GM23338 (cell line): Measurements from ENCODE around the gene LPP. TPM values are rescaled to one million over a fixed set of nuclear protein-coding genes. Genes with fewer than 3 reads are reported as not detected.
A peak's percentile ranks its signal among the peaks of the same experiment; 100 is the strongest.

ENCODE experiments used
- ATAC-seq: fragments of 200-7000 bp; cut with Tn5 transposase; 3 replicates; pipeline ENCODE4 v1.9.1; 2020
- DNase-seq: peaks from one replicate; pipeline ENCODE4 v3.0.0-alpha.2; 2015; ENCODE audit warnings: low spot score
- H2AFZ ChIP-seq: fragments of 200-600 bp; sonication (generic); 2 replicates; pipeline ENCODE4 v1.8.0; 2016; ENCODE audit warnings: antibody characterized with exemption, mild to moderate bottlenecking, moderate library complexity
- H3F3A ChIP-seq: fragments of 200-600 bp; sonication (generic); replicated peaks from 2 replicates; pipeline ENCODE4 v1.8.0; 2017; ENCODE audit warnings: antibody characterized with exemption, mixed run types, low read depth
- H3K27ac ChIP-seq: fragments of 200-600 bp; sonication (generic); 2 replicates; pipeline ENCODE4 v1.6.1; 2016; ENCODE audit warnings: low read depth
- H3K27me3 ChIP-seq: fragments of 200-600 bp; sonication (generic); 2 replicates; pipeline ENCODE4 v1.8.0; 2016; ENCODE audit warnings: mild to moderate bottlenecking, mixed run types, moderate library complexity; ENCODE audit not compliant: insufficient read depth
- H3K36me3 ChIP-seq: fragments of 200-600 bp; sonication (generic); 2 replicates; pipeline ENCODE4 v1.8.0; 2016; ENCODE audit warnings: mild to moderate bottlenecking; ENCODE audit not compliant: insufficient read depth
- H3K4me1 ChIP-seq: fragments of 200-600 bp; sonication (generic); 2 replicates; pipeline ENCODE4 v1.8.0; 2016; ENCODE audit warnings: mild to moderate bottlenecking, moderate library complexity; ENCODE audit not compliant: insufficient read depth
- H3K4me2 ChIP-seq: fragments of 200-600 bp; sonication (generic); 2 replicates; pipeline ENCODE4 v1.7.1; 2017; ENCODE audit warnings: mixed run types
- H3K4me3 ChIP-seq: fragments of 200-600 bp; sonication (generic); 2 replicates; pipeline ENCODE4 v1.6.1; 2016; ENCODE audit warnings: mixed run types
- H3K79me2 ChIP-seq: fragments of 200-600 bp; sonication (generic); replicated peaks from 2 replicates; pipeline ENCODE4 v1.8.0; 2017; ENCODE audit warnings: mild to moderate bottlenecking; ENCODE audit not compliant: insufficient read depth
- H3K9me2 ChIP-seq: fragments of 200-600 bp; sonication (generic); 2 replicates; pipeline ENCODE4 v1.8.0; 2017; ENCODE audit not compliant: insufficient read depth
- H4K20me1 ChIP-seq: fragments of 200-600 bp; sonication (generic); replicated peaks from 2 replicates; pipeline ENCODE4 v1.8.0; 2017; ENCODE audit warnings: mild to moderate bottlenecking; ENCODE audit not compliant: insufficient read depth
- H3K27ac Mint-ChIP-seq: 2 replicates; pipeline ENCODE4 v1.8.0; 2020; ENCODE audit warnings: inconsistent platforms, mild to moderate bottlenecking, moderate library complexity, mixed read lengths
- H3K27me3 Mint-ChIP-seq: 3 replicates; pipeline ENCODE4 v1.8.0; 2022; ENCODE audit warnings: low read depth, mild to moderate bottlenecking, moderate library complexity, mixed read lengths, inconsistent platforms; ENCODE audit not compliant: insufficient read depth, poor library complexity
- H3K36me3 Mint-ChIP-seq: 3 replicates; pipeline ENCODE4 v1.8.0; 2021; ENCODE audit warnings: low read depth, mild to moderate bottlenecking, inconsistent platforms, moderate library complexity, mixed read lengths
- H3K4me1 Mint-ChIP-seq: 3 replicates; pipeline ENCODE4 v1.8.0; 2020; ENCODE audit warnings: mild to moderate bottlenecking, inconsistent platforms, mixed read lengths
- H3K4me3 Mint-ChIP-seq: 3 replicates; pipeline ENCODE4 v1.8.0; 2021; ENCODE audit warnings: moderate library complexity, mild to moderate bottlenecking, inconsistent platforms, mixed read lengths
- H3K9me3 Mint-ChIP-seq: 3 replicates; pipeline ENCODE4 v1.8.0; 2020; ENCODE audit warnings: moderate library complexity, mild to moderate bottlenecking, inconsistent platforms, mixed read lengths
- CREB1 ChIP-seq: fragments of 250-450 bp; sonication (Bioruptor Pico); IDR thresholded peaks from 2 replicates; pipeline ENCODE4 v1.5.0; 2020; ENCODE audit warnings: low read depth, mild to moderate bottlenecking, moderate library complexity
- EZH2 ChIP-seq: fragments of 200-600 bp; sonication (generic); IDR thresholded peaks from one replicate; pipeline ENCODE4 v1.8.0; 2017; ENCODE audit warnings: antibody characterized with exemption, mild to moderate bottlenecking, low read depth; ENCODE audit not compliant: unreplicated experiment
- EZH2phosphoT487 ChIP-seq: fragments of 200-600 bp; sonication (generic); IDR thresholded peaks from one replicate; pipeline ENCODE4 v1.8.1; 2018; ENCODE audit warnings: antibody characterized with exemption; ENCODE audit not compliant: unreplicated experiment
- JUNB ChIP-seq: IDR thresholded peaks from one replicate; pipeline ENCODE4 v1.6.1; 2016; ENCODE audit warnings: antibody characterized with exemption; ENCODE audit not compliant: unreplicated experiment
- NANOG ChIP-seq: IDR thresholded peaks from 2 replicates; pipeline ENCODE4 v1.6.1; 2016; ENCODE audit warnings: antibody characterized with exemption, borderline replicate concordance
- POLR2AphosphoS5 ChIP-seq: IDR thresholded peaks from 2 replicates; pipeline ENCODE4 v1.6.1; 2016; ENCODE audit warnings: antibody characterized with exemption, low read depth
- STAT1 ChIP-seq: IDR thresholded peaks from one replicate; pipeline ENCODE4 v1.6.1; 2016; ENCODE audit warnings: antibody characterized with exemption; ENCODE audit not compliant: unreplicated experiment
- ZNF114 ChIP-seq: fragments of 250-450 bp; sonication (Bioruptor Pico); IDR thresholded peaks from 2 replicates; pipeline ENCODE4 v1.5.0; 2020; ENCODE audit warnings: mild to moderate bottlenecking, moderate library complexity
- ZNF331 ChIP-seq: fragments of 250-450 bp; sonication (Bioruptor Pico); IDR thresholded peaks from 2 replicates; pipeline ENCODE4 v1.5.0; 2020; ENCODE audit warnings: low read depth, mild to moderate bottlenecking, moderate library complexity
- polyA plus RNA-seq: library from polyadenylated mRNA; unstranded; fragments of >200 nt; fragmentation: Nextera tagmentation; extraction: Ambion mirVana; gene quantifications from 2 replicates; pipeline ENCODE4 v1.2.1, GENCODE V29; 2016
- total RNA-seq: library from RNA; depleted of rRNA; stranded (reverse); fragments of >200 nt; shearing (Covaris generic); gene quantifications from 2 replicates; pipeline ENCODE4 v1.2.3, GENCODE V29; 2014
- TF ChIP-seq, protein P1 (sequence below), 2 experiments: fragments of 200-600 bp in 1 of 2; sonication (generic) in 1 of 2; conservative IDR thresholded peaks; 2 replicates each; pipeline versions ENCODE4 v1.5.1 to v1.6.1; 2016 to 2017; ENCODE audit warnings: antibody characterized with exemption in 2 of 2, low read depth in 2 of 2, mild to moderate bottlenecking in 2 of 2, moderate library complexity in 1 of 2

The LPP gene
- total and polyA plus RNA-seq, 2 experiments from 2014 or later, result 23.0 to 35.2 TPM

DNA sequence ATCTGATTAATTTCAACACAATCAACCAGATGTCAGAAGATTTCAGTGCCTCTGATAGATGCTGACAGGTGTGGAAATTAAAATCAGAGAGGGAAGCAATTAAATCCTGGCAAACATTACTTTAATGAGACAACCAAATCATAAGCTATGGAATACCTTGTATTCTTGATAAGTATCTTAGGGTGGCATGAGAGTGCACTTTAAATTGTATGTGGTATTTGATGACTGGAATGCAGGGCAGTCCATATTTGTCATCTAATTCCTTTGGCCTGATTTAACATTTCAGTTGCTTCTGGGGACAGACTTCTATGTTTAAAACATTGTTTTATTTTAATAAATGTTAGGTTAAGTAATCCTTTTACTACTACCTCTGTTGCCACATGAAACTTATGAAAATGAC lies 184.1 kb downstream of the LPP start (continued):
- TF ChIP-seq NANOG, result no peak
- no peak for TF ChIP-seq EZH2phosphoT487
- TF ChIP-seq ZNF331 (CRISPR knock-in tag), result no peak
- no peak for TF ChIP-seq CREB1 (CRISPR knock-in tag)
- TF ChIP-seq JUNB, result no peak

- Mint-ChIP-seq H3K9me3 (no peaks in the 10 kb centered on the region), H3K27ac (peak overlapping the region; percentile 28; the same call in 1 of the 2 replicates), H3K4me3 (no peak overlapping the region), H3K36me3 (no peaks in the 10 kb centered on the region), H3K27me3 (peaks cover 2% of the 10 kb centered on the region), H3K4me1 (peaks cover 13% of the 10 kb centered on the region)
- H2AFZ ChIP-seq, result no peak overlapping the region
- H3K4me3 ChIP-seq, result no peak overlapping the region
- H3K27ac ChIP-seq, result no peak overlapping the region
- DNase-seq (peak; percentile 8), ATAC-seq (no peak)
- H3K4me2 ChIP-seq, result peak overlapping the region; percentile 23; the same call in 1 of the 2 replicates
- no peaks in the 10 kb centered on the region for H3K36me3 ChIP-seq
- TF ChIP-seq ZNF114 (CRISPR knock-in tag) (no peak), CREB1 (CRISPR knock-in tag) (no peak), JUNB (no peak), EZH2 (no peak), NANOG (no peak), STAT1 (no peak), POLR2AphosphoS5 (no peak)
- TF ChIP-seq, protein P1, sequence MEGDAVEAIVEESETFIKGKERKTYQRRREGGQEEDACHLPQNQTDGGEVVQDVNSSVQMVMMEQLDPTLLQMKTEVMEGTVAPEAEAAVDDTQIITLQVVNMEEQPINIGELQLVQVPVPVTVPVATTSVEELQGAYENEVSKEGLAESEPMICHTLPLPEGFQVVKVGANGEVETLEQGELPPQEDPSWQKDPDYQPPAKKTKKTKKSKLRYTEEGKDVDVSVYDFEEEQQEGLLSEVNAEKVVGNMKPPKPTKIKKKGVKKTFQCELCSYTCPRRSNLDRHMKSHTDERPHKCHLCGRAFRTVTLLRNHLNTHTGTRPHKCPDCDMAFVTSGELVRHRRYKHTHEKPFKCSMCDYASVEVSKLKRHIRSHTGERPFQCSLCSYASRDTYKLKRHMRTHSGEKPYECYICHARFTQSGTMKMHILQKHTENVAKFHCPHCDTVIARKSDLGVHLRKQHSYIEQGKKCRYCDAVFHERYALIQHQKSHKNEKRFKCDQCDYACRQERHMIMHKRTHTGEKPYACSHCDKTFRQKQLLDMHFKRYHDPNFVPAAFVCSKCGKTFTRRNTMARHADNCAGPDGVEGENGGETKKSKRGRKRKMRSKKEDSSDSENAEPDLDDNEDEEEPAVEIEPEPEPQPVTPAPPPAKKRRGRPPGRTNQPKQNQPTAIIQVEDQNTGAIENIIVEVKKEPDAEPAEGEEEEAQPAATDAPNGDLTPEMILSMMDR (conservative IDR thresholded peaks at IDR 0.05; ENCODE audit: low read depth in 2 of 2), result no peak
- H3K79me2 ChIP-seq, result peaks cover 8% of the 10 kb centered on the region; the same call in 1 of the 2 replicates
- no peaks in the 10 kb centered on the region; the same call in 1 of the 2 replicates for H3K4me1 ChIP-seq
- no peaks in the 10 kb centered on the region for H3F3A ChIP-seq
- no peaks in the 10 kb centered on the region for H3K9me2 ChIP-seq
- H3K27me3 ChIP-seq, result no peaks in the 10 kb centered on the region
- H4K20me1 ChIP-seq, result no peaks in the 10 kb centered on the region; the same call in 1 of the 2 replicates
Observed at GRCh38 chr3:188339410-188340295, 185.7 kb downstream of the LPP start.

DNA sequence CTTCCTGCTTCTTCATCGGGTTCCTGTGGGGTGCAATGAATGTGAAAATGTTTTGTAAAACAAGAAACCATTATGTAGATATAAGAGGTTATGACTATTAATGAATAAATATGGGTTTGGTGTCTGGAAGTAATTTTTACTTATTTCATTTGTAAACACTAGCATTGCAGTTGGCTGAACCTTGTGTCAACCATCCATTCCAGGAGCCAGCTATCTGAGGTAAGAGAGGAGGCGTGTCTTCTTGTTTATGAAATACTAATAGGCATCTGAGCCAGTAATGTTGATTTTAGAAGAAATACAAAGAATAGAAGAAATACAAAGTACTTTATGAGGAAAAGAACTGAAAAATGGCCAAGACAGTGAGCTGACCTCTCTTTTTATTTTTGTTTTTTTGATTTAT lies 187.5 kb downstream of the LPP start:
- peaks cover 2% of the 10 kb centered on the region for H3K27me3 Mint-ChIP-seq
- Histone ChIP-seq H3K79me2 (0 out of 2 replicates have a peak, but pooled peaks cover 3% of the 10 kb centered on the region), H2AFZ (no peak overlapping the region), H3K9me2 (no peaks in the 10 kb centered on the region), H3K27me3 (no peaks in the 10 kb centered on the region), H3K27ac (no peak overlapping the region), H4K20me1 (no peaks in the 10 kb centered on the region; the same call in 1 of the 2 replicates), H3F3A (no peaks in the 10 kb centered on the region), H3K4me2 (no peak overlapping the region), H3K4me1 (no peaks in the 10 kb centered on the region; the same call in 1 of the 2 replicates), H3K4me3 (no peak overlapping the region), H3K36me3 (no peaks in the 10 kb centered on the region)
- H3K4me3 Mint-ChIP-seq, result no peak overlapping the region
- no peak for DNase-seq
- no peaks in the 10 kb centered on the region for H3K9me3 Mint-ChIP-seq
- H3K36me3 Mint-ChIP-seq, result no peaks in the 10 kb centered on the region
- no peak overlapping the region for H3K27ac Mint-ChIP-seq
- TF ChIP-seq STAT1 (no peak), JUNB (no peak), EZH2 (no peak), POLR2AphosphoS5 (no peak), NANOG (no peak)
- TF ChIP-seq, protein P1 (conservative IDR thresholded peaks at IDR 0.05; ENCODE audit: low read depth in 2 of 2), result no peak
- no peak for ATAC-seq
- H3K4me1 Mint-ChIP-seq, result peaks cover 13% of the 10 kb centered on the region
